GM18505 (cell line): ENCODE results near the gene GART.
"Not testable (repeated sequence)": the region's sequence is repeated elsewhere in the genome, so short reads cannot be mapped to it uniquely, and the experiment has no call there.

Source experiments
- ATAC-seq: cut with Tn5 transposase; IDR thresholded peaks from one replicate; pipeline ENCODE4 v1.9.1; 2021; ENCODE audit not compliant: unreplicated experiment
- POLR2A ChIP-seq: IDR thresholded peaks from 4 replicates; pipeline ENCODE4 v1.6.1; 2011; ENCODE audit warnings: borderline replicate concordance; ENCODE audit not compliant: insufficient read depth, insufficient read length; ENCODE audit errors: extremely low read depth

GART gene

DNA sequence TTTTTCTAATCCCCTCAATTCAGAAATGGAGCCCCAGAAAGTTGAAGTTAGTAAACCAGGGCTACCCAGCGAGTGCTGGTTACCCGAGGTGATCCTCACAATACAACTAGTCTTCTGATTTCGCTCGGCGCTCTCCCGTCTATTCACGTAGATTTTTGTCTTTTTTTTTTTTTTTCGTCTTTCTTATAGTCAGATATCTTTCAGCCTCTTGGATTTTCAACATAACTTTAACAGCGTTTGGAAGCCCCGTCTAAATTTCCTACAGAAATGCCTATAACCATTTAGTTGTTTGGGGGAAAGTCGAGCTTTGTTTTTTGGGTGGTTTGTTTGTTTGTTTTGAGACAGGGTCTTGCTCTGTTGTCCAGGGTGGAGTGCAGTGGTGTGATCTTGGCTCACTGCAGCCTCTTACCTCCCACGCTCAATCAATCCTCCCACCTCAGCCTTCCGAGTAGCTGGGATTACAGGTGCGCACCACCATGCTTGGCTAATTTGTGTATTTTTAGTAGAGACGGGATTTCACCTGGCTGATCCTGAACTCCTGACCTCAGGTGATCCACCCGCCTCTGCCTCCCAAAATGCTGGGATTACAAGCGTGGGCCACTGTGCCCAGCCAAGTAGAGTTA lies 61.3 kb downstream of the GART start:
- TF ChIP-seq POLR2A, result no peak
- ATAC-seq, result no peak

DNA sequence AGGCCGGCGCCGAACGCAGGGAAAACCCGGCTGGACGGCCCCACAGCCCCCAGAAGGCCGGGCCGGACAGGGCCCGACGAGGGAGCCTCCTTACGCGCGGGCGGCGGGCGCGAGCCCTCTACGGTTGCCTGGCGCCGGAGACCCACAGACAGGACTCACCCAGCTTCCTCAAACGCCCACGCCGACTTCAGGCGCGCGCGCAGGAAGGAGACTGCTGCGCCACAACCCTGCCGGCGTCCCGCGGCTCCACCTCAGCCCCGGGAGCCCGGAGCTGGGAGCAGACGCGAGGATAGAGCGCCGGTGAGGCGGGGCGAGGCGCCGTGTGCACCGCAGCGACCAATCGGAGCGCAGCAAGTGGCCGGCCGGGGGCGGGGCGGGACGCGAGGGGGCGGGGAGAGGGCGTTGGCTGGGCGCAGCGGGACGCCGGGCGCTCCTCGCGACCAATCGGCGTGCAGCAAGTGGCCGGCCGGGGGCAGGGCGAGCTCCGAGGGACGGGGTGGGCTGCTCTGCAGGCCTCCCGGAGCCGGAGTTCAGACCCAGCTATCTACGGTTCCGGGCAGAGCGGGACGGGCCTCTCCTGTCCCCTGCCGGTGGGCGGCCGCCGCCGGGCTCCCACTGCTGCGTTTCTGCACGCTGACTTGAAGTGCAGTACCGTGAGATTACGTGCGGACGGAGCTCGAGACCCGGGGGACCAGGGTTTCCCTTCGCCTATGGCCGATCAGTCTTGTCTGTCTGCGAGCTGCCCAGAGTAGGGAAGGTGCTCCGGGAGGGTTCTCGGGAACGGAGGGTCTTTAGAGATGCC lies 62.0 kb downstream of the GART start, which contains the start of gene TMEM50B:
TSS of gene TMEM50B (minus strand) at position 296 of the 802 bp plus-strand sequence. CDS start 11,089 bp downstream, outside the sequence.
- TF ChIP-seq POLR2A, result peak; percentile 88
- peak; percentile 87 for ATAC-seq

DNA sequence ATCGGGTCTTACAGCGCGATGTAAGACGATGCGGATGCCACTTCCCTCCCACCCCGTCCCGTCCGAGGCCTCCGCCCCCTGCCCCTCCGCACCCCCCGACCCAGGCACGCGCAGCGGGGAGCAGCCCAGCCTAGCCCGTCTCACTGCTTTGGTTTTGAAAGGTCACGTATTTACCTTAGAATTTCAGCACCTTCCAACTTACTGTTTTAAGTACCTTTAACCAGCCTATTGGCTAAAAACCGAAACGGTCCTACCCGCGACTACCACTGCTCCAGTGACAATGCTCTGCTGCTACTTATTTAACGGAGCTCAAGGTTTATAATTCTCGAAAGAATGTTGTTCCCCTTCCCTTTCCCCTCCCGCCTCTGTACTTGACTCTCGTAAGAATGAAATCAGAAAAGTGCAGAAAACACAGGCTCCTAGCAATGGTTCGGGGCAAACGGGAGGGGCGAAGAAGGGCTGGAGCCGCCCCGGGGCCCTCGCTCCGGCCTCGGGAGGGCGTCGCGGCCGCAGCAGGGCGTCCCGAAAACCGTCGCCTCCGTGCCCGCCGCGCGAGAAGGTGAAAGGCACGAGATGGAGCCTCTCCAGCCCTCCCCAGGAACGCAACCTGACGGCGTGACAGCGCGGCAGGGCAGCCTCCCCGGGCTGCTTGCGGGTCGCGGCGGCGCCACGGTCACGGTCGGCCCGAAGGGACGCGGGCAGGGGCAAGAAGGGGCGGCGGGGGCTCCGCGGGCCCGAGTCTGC lies 62.8 kb downstream of the GART start:
- no peak for TF ChIP-seq POLR2A
- peak; percentile 28 for ATAC-seq

DNA sequence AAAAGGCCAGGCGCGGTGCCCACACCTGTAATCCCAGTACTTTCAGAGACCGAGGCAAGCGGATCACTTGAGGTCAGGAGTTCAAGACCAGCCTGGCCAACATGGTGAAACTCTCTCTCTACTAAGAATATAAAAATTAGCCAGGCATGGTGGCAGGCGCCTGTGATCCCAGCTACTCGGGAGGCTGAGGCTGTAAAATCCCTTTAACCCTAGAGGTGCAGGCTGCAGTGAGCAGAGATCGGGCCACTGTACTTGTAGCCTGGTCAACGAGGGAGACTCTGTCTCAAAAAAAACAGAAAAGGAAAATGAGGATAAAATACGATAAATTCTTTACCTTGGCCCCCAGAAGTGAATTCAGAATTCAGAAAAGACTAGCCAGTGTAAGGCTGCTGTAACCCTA lies 63.7 kb downstream of the GART start:
- ATAC-seq, result no peak
- no peak for TF ChIP-seq POLR2A

DNA sequence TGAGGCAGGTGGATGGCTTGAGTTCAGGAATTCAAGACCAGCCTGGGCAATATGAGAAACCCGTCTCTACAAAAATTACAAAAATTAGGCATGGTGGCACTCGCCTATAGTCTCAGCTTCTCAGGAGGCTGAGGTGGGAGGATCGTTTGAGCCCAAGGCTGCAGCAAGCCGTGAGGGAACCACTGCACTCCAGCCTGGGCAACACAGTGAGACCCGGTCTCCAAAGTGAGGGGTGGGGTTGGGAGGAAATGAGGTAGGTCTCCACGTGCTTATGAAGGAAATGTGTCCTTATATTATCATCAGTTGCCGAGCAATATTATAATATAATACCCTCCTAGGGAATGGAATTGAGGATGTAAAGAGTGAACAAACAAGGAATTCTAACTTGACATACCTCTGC lies 64.9 kb downstream of the GART start:
- no peak for TF ChIP-seq POLR2A
- ATAC-seq, result no peak

DNA sequence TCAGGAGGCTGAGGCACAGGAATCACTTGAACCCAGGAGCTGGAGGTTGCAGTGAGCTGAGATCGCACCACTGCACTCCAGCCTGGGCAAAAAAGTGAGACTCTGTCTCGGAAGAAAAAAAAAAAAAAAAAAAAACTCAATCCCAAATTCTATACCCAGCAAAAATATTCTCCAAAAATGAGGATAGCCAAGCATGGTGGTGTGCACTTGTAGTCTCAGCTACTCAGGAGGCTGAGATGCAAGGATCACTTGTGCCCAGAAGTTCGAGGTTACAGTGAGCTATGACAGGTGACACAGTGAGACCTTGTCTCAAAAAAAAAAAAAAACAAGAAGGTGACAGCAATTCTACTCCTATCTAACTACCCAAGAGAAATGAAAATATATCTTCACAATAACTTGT lies 68.6 kb downstream of the GART start:
- ATAC-seq, result no peak

DNA sequence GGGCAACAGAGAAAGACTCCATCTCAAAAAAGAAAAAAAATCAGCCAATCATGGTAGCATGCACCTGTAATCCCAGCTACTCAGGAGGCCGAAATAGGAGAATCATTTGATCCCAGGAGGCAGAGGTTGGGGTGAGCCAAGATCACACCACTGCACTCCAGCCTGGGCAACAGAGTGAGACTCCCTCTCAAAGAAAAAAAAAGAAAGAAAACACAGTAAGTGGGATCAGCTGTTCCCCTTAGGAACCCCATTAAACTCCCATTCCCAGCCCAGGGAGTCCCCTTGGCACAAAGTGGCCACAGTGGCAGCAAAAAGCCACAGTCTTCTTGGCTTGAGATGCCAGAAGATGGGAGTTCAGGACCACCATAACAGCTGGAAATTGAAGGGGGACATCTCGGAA lies 71.2 kb downstream of the GART start:
- no peak for ATAC-seq
- TF ChIP-seq POLR2A, result no peak

More for the DNA sequence above, 68.6 kb downstream of the GART start:
- TF ChIP-seq POLR2A, result no peak

DNA sequence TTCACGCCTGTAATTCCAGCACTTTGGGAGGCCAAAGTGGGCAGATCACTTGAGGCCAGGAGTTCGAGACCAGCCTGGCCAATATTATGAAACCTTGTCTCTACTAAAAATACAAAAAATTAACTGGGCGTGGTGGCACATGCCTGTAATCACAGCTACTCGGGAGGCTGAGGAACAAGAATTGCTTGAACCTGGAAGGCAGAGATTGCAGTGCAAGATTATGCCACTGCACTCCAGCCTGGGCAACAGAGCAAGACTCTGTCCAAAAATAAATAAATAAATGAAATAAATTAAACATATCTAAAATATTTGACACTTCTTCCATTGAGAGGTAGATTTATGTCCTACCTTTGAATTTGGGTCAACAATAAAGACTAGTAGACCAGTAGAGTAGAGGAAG lies 72.7 kb downstream of the GART start:
- ATAC-seq, result not testable (repeated sequence)

DNA sequence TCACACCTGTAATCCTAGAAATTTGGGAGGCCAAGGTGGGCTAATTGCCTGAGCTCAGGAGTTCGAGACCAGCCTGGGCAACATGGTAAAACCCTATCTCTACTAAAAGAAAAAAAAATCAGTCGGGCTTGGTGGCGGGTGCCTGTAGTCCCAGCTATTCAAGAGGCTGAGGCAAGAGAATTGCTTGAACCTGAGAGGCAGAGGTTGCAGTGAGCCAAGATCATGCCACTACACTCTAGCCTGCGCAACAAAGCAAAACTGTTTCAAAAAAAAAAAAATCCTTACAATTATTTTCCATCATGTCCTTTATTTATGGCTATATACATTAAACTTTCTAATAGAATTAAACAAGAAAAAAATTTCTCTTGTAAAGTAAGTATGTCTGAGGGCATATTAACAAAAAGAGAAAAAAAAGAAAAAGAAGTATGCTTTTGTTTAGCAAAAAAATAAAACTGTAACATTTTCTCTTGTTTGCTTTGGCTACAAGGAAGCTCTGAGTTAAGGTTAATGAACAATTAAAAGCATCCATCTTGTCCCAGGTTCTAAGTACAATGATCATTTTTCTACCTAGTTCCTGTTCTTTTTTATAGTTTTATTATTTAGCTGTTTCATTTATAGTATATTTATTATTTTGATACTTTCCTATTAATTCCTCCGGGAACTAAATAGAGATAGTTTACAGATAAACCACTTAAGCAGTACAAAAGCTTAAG lies 80.2 kb downstream of the GART start:
- ATAC-seq, result no peak
- TF ChIP-seq POLR2A, result no peak

DNA sequence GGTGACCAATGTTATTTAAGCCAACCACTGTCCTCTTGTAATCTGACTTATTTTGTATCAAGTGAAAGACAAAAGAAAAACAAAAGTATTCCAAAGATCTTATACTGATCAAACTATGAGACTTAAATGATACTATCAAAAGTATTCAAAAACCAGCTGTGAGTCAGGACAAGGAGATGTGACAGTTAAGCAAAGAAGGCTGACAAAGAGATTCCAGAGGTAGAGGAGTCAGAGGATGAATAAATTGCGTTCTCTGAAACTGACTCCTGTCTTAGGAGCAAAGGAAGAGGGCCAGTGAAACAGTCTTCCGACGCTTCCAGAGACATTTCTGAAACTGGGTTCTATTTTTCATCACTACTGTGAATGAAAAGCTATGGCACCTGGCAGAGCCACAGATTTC lies 83.1 kb downstream of the GART start:
- no peak for TF ChIP-seq POLR2A
- no peak for ATAC-seq

DNA sequence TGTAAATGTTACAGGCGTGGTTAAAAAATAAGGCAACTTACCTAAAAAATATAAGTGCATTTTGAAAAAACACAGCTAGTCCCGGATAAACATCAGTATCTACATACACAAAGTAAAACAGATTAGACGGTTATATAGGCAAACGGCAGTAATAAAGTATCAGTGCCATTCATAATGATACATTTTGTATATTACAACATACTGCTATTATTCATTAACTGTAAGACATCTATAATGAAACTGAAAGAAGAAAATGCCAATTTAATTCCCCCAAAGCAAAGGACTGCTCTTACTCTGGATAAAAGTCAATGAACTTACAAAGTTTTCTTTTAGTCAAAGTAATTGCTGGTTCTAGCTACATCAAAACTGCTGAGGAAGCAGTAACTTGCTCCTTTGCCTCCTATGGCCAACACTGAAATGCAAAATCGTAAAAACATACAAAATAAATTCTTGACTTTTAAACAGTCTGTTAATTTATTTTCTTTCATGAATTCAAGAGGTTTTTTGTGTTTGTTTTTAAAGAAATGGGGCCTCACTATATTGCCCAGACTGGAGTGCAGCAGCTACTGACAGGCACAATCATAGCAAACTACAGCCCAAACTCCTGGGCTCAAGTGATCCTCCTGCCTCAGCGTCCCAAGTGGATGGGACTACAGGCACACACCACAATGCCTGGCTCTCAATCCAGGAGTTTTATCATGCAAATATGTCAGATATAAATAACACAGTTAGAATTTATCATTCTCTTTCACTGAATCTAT lies 86.1 kb downstream of the GART start:
- no peak for TF ChIP-seq POLR2A
- no peak for ATAC-seq
